Parathyroid adenoma (tissue), 2 donors: ENCODE measurements around the gene CKLF.
"Not testable (repeated sequence)": the region's sequence is repeated elsewhere in the genome, so short reads cannot be mapped to it uniquely, and the experiment has no call there.

Source experiments
- H2AFZ ChIP-seq: fragments of 300-600 bp; sonication (generic); one replicate; pipeline ENCODE4 v1.7.0; 2017; ENCODE audit warnings: antibody characterized with exemption, mild to moderate bottlenecking
- H3K27ac ChIP-seq: fragments of 300-600 bp; sonication (generic); one replicate; pipeline ENCODE4 v1.7.0; 2017
- H3K27me3 ChIP-seq: fragments of 300-600 bp; sonication (generic); one replicate; pipeline ENCODE4 v1.7.0; 2017; ENCODE audit warnings: low read length; ENCODE audit not compliant: control insufficient read depth, insufficient read depth
- H3K36me3 ChIP-seq: fragments of 300-600 bp; sonication (generic); one replicate; pipeline ENCODE4 v1.7.0; 2017; ENCODE audit warnings: low read length; ENCODE audit not compliant: control insufficient read depth, insufficient read depth
- H3K4me1 ChIP-seq: fragments of 300-600 bp; sonication (generic); one replicate; pipeline ENCODE4 v1.7.0; 2017; ENCODE audit warnings: control low read depth
- H3K4me2 ChIP-seq: fragments of 300-600 bp; sonication (generic); one replicate; pipeline ENCODE4 v1.7.0; 2017; ENCODE audit warnings: low read length
- H3K4me3 ChIP-seq: fragments of 300-600 bp; sonication (generic); one replicate; pipeline ENCODE4 v1.7.0; 2017; ENCODE audit warnings: low read depth, low read length
- H3K79me2 ChIP-seq: fragments of 300-600 bp; sonication (generic); one replicate; pipeline ENCODE4 v1.7.0; 2017; ENCODE audit warnings: control low read depth
- H3K9ac ChIP-seq: fragments of 300-600 bp; sonication (generic); one replicate; pipeline ENCODE4 v1.7.0; 2017; ENCODE audit warnings: mild to moderate bottlenecking
- H3K9me3 ChIP-seq: fragments of 300-600 bp; sonication (generic); one replicate; pipeline ENCODE4 v1.7.0; 2017; ENCODE audit warnings: low read length; ENCODE audit not compliant: control insufficient read depth
- CTCF ChIP-seq: fragments of 300-600 bp; sonication (generic); IDR thresholded peaks from one replicate; pipeline ENCODE4 v1.7.0; 2017; ENCODE audit warnings: antibody characterized with exemption, mild to moderate bottlenecking
- donor health status: primary hyperparathyroidism.

Gene CKLF

GRCh38 chr16:66594739-66595138, 42.4 kb downstream of the CKLF start:
- Histone ChIP-seq H3K4me2 (no peak overlapping the region), H2AFZ (no peak overlapping the region), H3K36me3 (no peaks in the 10 kb centered on the region), H3K79me2 (no peaks in the 10 kb centered on the region), H3K4me3 (no peak overlapping the region), H3K9me3 (no peaks in the 10 kb centered on the region), H3K27me3 (no peaks in the 10 kb centered on the region), H3K9ac (no peak overlapping the region), H3K27ac (no peak overlapping the region), H3K4me1 (no peaks in the 10 kb centered on the region)
- TF ChIP-seq CTCF, result no peak

GRCh38 chr16:66596559-66596958, 44.2 kb downstream of the CKLF start:
- not testable (repeated sequence) for H3K9ac ChIP-seq, H3K27me3 ChIP-seq, H3K36me3 ChIP-seq, H3K79me2 ChIP-seq, H3K4me2 ChIP-seq, H3K9me3 ChIP-seq, H2AFZ ChIP-seq, H3K4me3 ChIP-seq, H3K4me1 ChIP-seq, H3K27ac ChIP-seq

GRCh38 chr16:66596986-66597848, 44.8 kb downstream of the CKLF start:
- no peaks in the 10 kb centered on the region for H3K36me3 ChIP-seq
- H3K27ac ChIP-seq, result no peak overlapping the region
- no peak for TF ChIP-seq CTCF
- H3K4me1 ChIP-seq, result no peaks in the 10 kb centered on the region
- no peak overlapping the region for H2AFZ ChIP-seq
- no peaks in the 10 kb centered on the region for H3K79me2 ChIP-seq
- H3K9me3 ChIP-seq, result no peaks in the 10 kb centered on the region
- H3K27me3 ChIP-seq, result no peaks in the 10 kb centered on the region
- no peak overlapping the region for H3K9ac ChIP-seq
- H3K4me3 ChIP-seq, result no peak overlapping the region
- H3K4me2 ChIP-seq, result no peak overlapping the region

- TF ChIP-seq CTCF, result no peak
- no peaks in the 10 kb centered on the region for H3K36me3 ChIP-seq
These were observed 45.7 kb downstream of the CKLF start for GRCh38 chr16:66598111-66598510.

GRCh38 chr16:66599726-66600125, 47.4 kb downstream of the CKLF start:
- TF ChIP-seq CTCF, result no peak
- no peak overlapping the region for H3K27ac ChIP-seq
- no peaks in the 10 kb centered on the region for H3K36me3 ChIP-seq
- H3K4me1 ChIP-seq, result no peaks in the 10 kb centered on the region
- H3K9ac ChIP-seq, result no peak overlapping the region
- H3K4me3 ChIP-seq, result no peak overlapping the region
- H3K79me2 ChIP-seq, result no peaks in the 10 kb centered on the region
- no peak overlapping the region for H3K4me2 ChIP-seq
- H3K9me3 ChIP-seq, result no peaks in the 10 kb centered on the region
- no peaks in the 10 kb centered on the region for H3K27me3 ChIP-seq
- no peak overlapping the region for H2AFZ ChIP-seq

More at GRCh38 chr16:66598111-66598510, 45.7 kb downstream of the CKLF start:
- H3K9me3 ChIP-seq, result no peaks in the 10 kb centered on the region
- H3K9ac ChIP-seq, result no peak overlapping the region
- no peak overlapping the region for H3K4me2 ChIP-seq
- no peaks in the 10 kb centered on the region for H3K27me3 ChIP-seq
- no peak overlapping the region for H3K27ac ChIP-seq
- H3K4me3 ChIP-seq, result no peak overlapping the region
- no peak overlapping the region for H2AFZ ChIP-seq
- H3K79me2 ChIP-seq, result no peaks in the 10 kb centered on the region
- H3K4me1 ChIP-seq, result no peaks in the 10 kb centered on the region
